ENCODE measurements around the gene CENPS.

Gene CENPS

DNA sequence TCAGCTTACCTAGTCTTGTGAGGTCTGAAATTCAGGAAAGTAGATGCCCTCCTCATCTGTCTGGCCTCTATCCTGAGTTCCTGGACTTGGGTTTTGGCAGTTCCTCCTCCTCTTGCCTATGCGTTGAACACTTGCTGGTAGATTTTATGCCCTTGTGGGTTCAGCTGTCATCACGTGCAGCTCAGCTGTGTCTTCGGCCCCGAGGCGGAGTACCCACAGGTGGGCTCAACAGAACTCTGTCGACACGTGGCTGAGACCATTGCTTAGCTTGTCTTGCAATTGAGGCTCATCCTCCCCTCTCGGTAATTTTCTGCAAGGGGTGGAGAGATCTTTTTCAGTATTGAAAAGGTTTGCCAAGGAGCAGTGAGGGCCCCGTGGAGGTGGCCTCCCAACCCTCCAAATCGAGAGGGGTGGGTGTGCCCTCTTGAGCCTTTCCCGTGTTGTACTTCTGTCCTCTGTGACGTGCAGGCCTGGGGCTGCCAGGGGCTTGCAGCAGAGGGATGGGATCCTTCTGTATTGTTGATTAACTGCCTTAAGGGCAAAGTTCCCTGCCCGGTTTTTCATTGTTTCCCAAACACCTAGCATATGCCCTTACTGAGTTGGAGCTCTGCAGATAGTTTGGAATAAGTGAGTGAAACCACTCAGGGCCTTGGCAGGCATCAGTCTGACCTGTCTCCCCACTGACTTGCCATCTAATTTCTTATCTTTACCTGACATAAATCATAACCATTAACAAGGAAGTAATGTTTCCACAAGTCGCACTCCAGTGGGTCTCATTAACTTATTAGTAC is 2.9 kb downstream of the CENPS start:
- H3K9ac ChIP-seq (ENCODE audit: low read length): no peak overlapping the region
- H3K79me1 ChIP-seq (ENCODE audit: low read length): peaks cover 7% of the 10 kb centered on the region
- H3K18ac ChIP-seq (ENCODE audit: low read length): no peak overlapping the region
- H3K4ac ChIP-seq (ENCODE audit: low read depth, low read length): no peak overlapping the region
- H3K4me1 ChIP-seq (ENCODE audit: control insufficient read depth in 1 of 2, insufficient read depth in 2 of 2, low read length in 2 of 2): peaks cover 3 to 6% of the 10 kb centered on the region in 2 experiments
- no peak overlapping the region for H3K4me3 ChIP-seq (ENCODE audit: low read depth, low read length)
- H3K36me3 ChIP-seq (ENCODE audit: control insufficient read depth in 1 of 2, insufficient read depth in 2 of 2, low read length in 2 of 2): no peaks in the 10 kb centered on the region
- no peak overlapping the region for H2BK5ac ChIP-seq (ENCODE audit: low read depth, low read length, poor library complexity)
- no CpG with 5 or more reads among the region's 14 CpGs for WGBS (ENCODE audit: extremely low coverage, insufficient coverage, insufficient read length)
- H4K91ac ChIP-seq (ENCODE audit: low read depth, low read length): no peak overlapping the region
- H3K27ac ChIP-seq (ENCODE audit: low read depth, low read length): no peak overlapping the region
- no peak overlapping the region for H3K14ac ChIP-seq (ENCODE audit: low read length)
- H2BK12ac ChIP-seq (ENCODE audit: low read length): no peak overlapping the region
- H4K12ac ChIP-seq (ENCODE audit: low read depth, low read length): no peak overlapping the region
- H3K23ac ChIP-seq (ENCODE audit: low read length): no peak overlapping the region
- H3K9me3 ChIP-seq (ENCODE audit: insufficient read depth, low read depth, low read length): no peaks in the 10 kb centered on the region
- no peak overlapping the region for H4K8ac ChIP-seq (ENCODE audit: low read depth, low read length)
- H3K4me2 ChIP-seq (ENCODE audit: low read length): no peak overlapping the region
- DNase-seq: no peak
- H2AK5ac ChIP-seq (ENCODE audit: low read length): no peak overlapping the region
- no peak overlapping the region for H2AFZ ChIP-seq (ENCODE audit: insufficient read depth, low read length, poor library complexity)
- H3K27me3 ChIP-seq (ENCODE audit: insufficient read depth, low read length): no peaks in the 10 kb centered on the region
- H2BK120ac ChIP-seq (ENCODE audit: insufficient read depth, low read length, poor library complexity): no peak overlapping the region
- no peaks in the 10 kb centered on the region for H3K79me2 ChIP-seq (ENCODE audit: control insufficient read depth, insufficient read depth, low read length, poor library complexity)

DNA sequence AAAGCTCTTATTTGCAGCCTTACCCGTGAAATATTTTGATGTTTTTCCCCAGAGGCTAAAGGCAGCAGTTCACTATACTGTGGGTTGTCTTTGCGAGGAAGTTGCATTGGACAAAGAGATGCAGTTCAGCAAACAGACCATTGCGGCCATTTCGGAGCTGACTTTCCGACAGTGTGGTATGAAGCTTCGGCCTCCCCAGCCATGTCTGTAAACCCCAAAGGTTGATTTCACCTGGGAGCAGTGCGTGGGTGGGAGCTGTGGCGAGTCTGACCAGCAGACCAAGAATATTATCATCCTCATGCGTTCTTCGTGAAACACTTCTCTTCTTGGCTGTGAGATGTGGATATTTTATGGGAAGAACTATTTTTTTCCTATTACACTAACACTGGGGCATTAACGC is 3.6 kb downstream of the CENPS start:
- H2BK5ac ChIP-seq (ENCODE audit: low read depth, low read length, poor library complexity): no peak overlapping the region
- no peak overlapping the region for H3K4ac ChIP-seq (ENCODE audit: low read depth, low read length)

DNA sequence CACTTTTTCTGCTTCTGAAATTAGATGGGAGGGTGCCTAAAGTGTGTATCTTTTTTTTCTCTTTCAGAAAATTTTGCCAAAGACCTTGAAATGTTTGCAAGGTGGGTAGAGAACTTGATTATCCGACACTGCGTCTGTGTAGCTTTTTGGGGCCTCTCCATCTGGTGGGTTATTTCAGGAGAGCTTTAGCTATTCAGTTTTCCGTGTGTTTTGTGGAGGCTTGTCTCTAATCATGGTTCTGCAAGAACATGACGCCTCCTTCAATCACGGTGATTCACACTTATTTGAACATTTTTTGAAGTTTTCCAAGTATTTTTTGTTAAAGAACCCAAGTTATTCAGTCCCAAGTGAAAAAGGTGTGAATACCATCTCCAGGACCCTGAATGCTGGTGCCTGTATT is 4.4 kb downstream of the CENPS start:
- WGBS (ENCODE audit: extremely low coverage, insufficient coverage, insufficient read length): no CpG with 5 or more reads among the region's 5 CpGs

More for the DNA sequence above, 3.6 kb downstream of the CENPS start:
- DNase-seq: no peak
- Histone ChIP-seq H4K91ac (ENCODE audit: low read depth, low read length) (no peak overlapping the region), H4K12ac (ENCODE audit: low read depth, low read length) (no peak overlapping the region), H3K79me2 (ENCODE audit: control insufficient read depth, insufficient read depth, low read length, poor library complexity) (no peaks in the 10 kb centered on the region), H3K9me3 (ENCODE audit: insufficient read depth, low read depth, low read length) (no peaks in the 10 kb centered on the region), H3K4me3 (ENCODE audit: low read depth, low read length) (no peak overlapping the region), H4K8ac (ENCODE audit: low read depth, low read length) (no peak overlapping the region), H2AFZ (ENCODE audit: insufficient read depth, low read length, poor library complexity) (no peak overlapping the region), H3K4me1 (ENCODE audit: control insufficient read depth in 1 of 2, insufficient read depth in 2 of 2, low read length in 2 of 2) (peaks cover 6 to 9% of the 10 kb centered on the region in 2 experiments), H3K36me3 (ENCODE audit: control insufficient read depth in 1 of 2, insufficient read depth in 2 of 2, low read length in 2 of 2) (no peaks in the 10 kb centered on the region), H3K27me3 (ENCODE audit: insufficient read depth, low read length) (no peaks in the 10 kb centered on the region), H3K9ac (ENCODE audit: low read length) (no peak overlapping the region), H3K23ac (ENCODE audit: low read length) (no peak overlapping the region), H2BK12ac (ENCODE audit: low read length) (no peak overlapping the region), H3K79me1 (ENCODE audit: low read length) (peaks cover 7% of the 10 kb centered on the region), H2AK5ac (ENCODE audit: low read length) (no peak overlapping the region), H3K27ac (ENCODE audit: low read depth, low read length) (no peak overlapping the region), H3K18ac (ENCODE audit: low read length) (no peak overlapping the region), H3K14ac (ENCODE audit: low read length) (no peak overlapping the region), H2BK120ac (ENCODE audit: insufficient read depth, low read length, poor library complexity) (no peak overlapping the region), H3K4me2 (ENCODE audit: low read length) (no peak overlapping the region)
- no CpG with 5 or more reads among the region's 11 CpGs for WGBS (ENCODE audit: extremely low coverage, insufficient coverage, insufficient read length)

DNA sequence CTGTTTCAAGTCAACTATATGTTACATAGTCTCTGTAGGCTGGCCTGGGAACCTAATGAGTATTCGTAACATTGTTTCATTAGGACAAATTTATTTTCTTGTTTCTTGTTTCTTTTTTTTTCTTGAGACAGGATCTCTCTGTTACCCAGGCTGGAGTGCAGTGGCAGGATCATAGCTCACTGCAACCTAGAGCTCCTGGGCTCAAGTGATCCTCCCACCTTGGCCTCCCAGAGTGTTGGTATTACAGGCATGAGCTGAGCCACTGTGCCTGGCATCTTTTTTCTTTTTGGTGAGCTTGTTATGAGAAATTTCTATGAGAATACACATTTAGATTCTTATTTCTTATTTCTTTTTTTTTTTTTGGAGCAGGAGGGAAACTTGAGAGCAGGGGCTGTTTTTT is 6.8 kb downstream of the CENPS start:
- no peaks in the 10 kb centered on the region for H3K9me3 ChIP-seq (ENCODE audit: insufficient read depth, low read depth, low read length)
- H3K4me3 ChIP-seq (ENCODE audit: low read depth, low read length): no peak overlapping the region
- no peak overlapping the region for H2BK12ac ChIP-seq (ENCODE audit: low read length)
- no peak overlapping the region for H2AK5ac ChIP-seq (ENCODE audit: low read length)
- H3K9ac ChIP-seq (ENCODE audit: low read length): no peak overlapping the region
- peaks cover 3 to 4% of the 10 kb centered on the region in 2 experiments for H3K4me1 ChIP-seq (ENCODE audit: control insufficient read depth in 1 of 2, insufficient read depth in 2 of 2, low read length in 2 of 2)
- H3K79me2 ChIP-seq (ENCODE audit: control insufficient read depth, insufficient read depth, low read length, poor library complexity): no peaks in the 10 kb centered on the region
- H3K18ac ChIP-seq (ENCODE audit: low read length): no peak overlapping the region
- no peaks in the 10 kb centered on the region for H3K27me3 ChIP-seq (ENCODE audit: insufficient read depth, low read length)
- no peak overlapping the region for H2BK120ac ChIP-seq (ENCODE audit: insufficient read depth, low read length, poor library complexity)
- H3K79me1 ChIP-seq (ENCODE audit: low read length): no peaks in the 10 kb centered on the region
- H3K36me3 ChIP-seq (ENCODE audit: control insufficient read depth in 1 of 2, insufficient read depth in 2 of 2, low read length in 2 of 2): peaks cover 0 to 2% of the 10 kb centered on the region in 2 experiments
- H3K4me2 ChIP-seq (ENCODE audit: low read length): no peak overlapping the region
- no peak overlapping the region for H2BK5ac ChIP-seq (ENCODE audit: low read depth, low read length, poor library complexity)
- H2AFZ ChIP-seq (ENCODE audit: insufficient read depth, low read length, poor library complexity): no peak overlapping the region
- H4K8ac ChIP-seq (ENCODE audit: low read depth, low read length): no peak overlapping the region
- no CpG with 5 or more reads among the region's 1 CpG for WGBS (ENCODE audit: extremely low coverage, insufficient coverage, insufficient read length)
- no peak overlapping the region for H3K4ac ChIP-seq (ENCODE audit: low read depth, low read length)
- H3K23ac ChIP-seq (ENCODE audit: low read length): no peak overlapping the region
- no peak overlapping the region for H4K91ac ChIP-seq (ENCODE audit: low read depth, low read length)
- no peak overlapping the region for H3K14ac ChIP-seq (ENCODE audit: low read length)
- H3K27ac ChIP-seq (ENCODE audit: low read depth, low read length): no peak overlapping the region
- H4K12ac ChIP-seq (ENCODE audit: low read depth, low read length): no peak overlapping the region
- DNase-seq: no peak

More for the DNA sequence above, 4.4 kb downstream of the CENPS start:
- H3K79me2 ChIP-seq (ENCODE audit: control insufficient read depth, insufficient read depth, low read length, poor library complexity): no peaks in the 10 kb centered on the region
- no peak overlapping the region for H2AK5ac ChIP-seq (ENCODE audit: low read length)
- no peak overlapping the region for H2BK12ac ChIP-seq (ENCODE audit: low read length)
- no peak overlapping the region for H3K4me3 ChIP-seq (ENCODE audit: low read depth, low read length)
- no peak overlapping the region for H4K12ac ChIP-seq (ENCODE audit: low read depth, low read length)
- H3K23ac ChIP-seq (ENCODE audit: low read length): no peak overlapping the region
- peaks cover 7% of the 10 kb centered on the region for H3K79me1 ChIP-seq (ENCODE audit: low read length)
- H3K4me2 ChIP-seq (ENCODE audit: low read length): no peak overlapping the region
- no peak overlapping the region for H3K18ac ChIP-seq (ENCODE audit: low read length)
- peaks cover 6 to 10% of the 10 kb centered on the region in 2 experiments for H3K4me1 ChIP-seq (ENCODE audit: control insufficient read depth in 1 of 2, insufficient read depth in 2 of 2, low read length in 2 of 2)
- H4K8ac ChIP-seq (ENCODE audit: low read depth, low read length): no peak overlapping the region
- DNase-seq: no peak
- H3K9ac ChIP-seq (ENCODE audit: low read length): no peak overlapping the region
- H3K36me3 ChIP-seq (ENCODE audit: control insufficient read depth in 1 of 2, insufficient read depth in 2 of 2, low read length in 2 of 2): no peaks in the 10 kb centered on the region
- H3K9me3 ChIP-seq (ENCODE audit: insufficient read depth, low read depth, low read length): no peaks in the 10 kb centered on the region
- no peaks in the 10 kb centered on the region for H3K27me3 ChIP-seq (ENCODE audit: insufficient read depth, low read length)
- no peak overlapping the region for H2BK120ac ChIP-seq (ENCODE audit: insufficient read depth, low read length, poor library complexity)
- H3K4ac ChIP-seq (ENCODE audit: low read depth, low read length): no peak overlapping the region
- H2AFZ ChIP-seq (ENCODE audit: insufficient read depth, low read length, poor library complexity): no peak overlapping the region
- H2BK5ac ChIP-seq (ENCODE audit: low read depth, low read length, poor library complexity): no peak overlapping the region
- no peak overlapping the region for H3K27ac ChIP-seq (ENCODE audit: low read depth, low read length)
- no peak overlapping the region for H4K91ac ChIP-seq (ENCODE audit: low read depth, low read length)
- H3K14ac ChIP-seq (ENCODE audit: low read length): no peak overlapping the region
